Liver (tissue), 9 donors: ENCODE data around the gene ASAP2. TPM values are rescaled to one million over a fixed set of nuclear protein-coding genes. Genes with fewer than 3 reads are reported as not detected.

ENCODE experiments used
- DNase-seq: peaks from one replicate; pipeline ENCODE4 v3.0.0-alpha.2; 2017; ENCODE audit warnings: low spot score
- H3K27ac ChIP-seq, 2 donors: one replicate each; pipeline ENCODE4 v1.7.0; 2013; ENCODE audit warnings: inconsistent platforms in 2 of 2, low read length in 2 of 2, control low read depth in 1 of 2, low read depth in 1 of 2, mild to moderate bottlenecking in 1 of 2
- H3K27me3 ChIP-seq, 4 donors: one replicate each; pipeline versions ENCODE4 v1.6.1 to v1.7.0; 2013; ENCODE audit warnings: low read length in 3 of 4, inconsistent platforms in 1 of 4, mild to moderate bottlenecking in 1 of 4, moderate library complexity in 1 of 4; ENCODE audit not compliant: control insufficient read depth in 4 of 4, insufficient read depth in 4 of 4
- H3K36me3 ChIP-seq, 4 donors: one replicate each; pipeline versions ENCODE4 v1.6.1 to v1.7.0; 2013; ENCODE audit warnings: low read length in 3 of 4, mild to moderate bottlenecking in 3 of 4, low read depth in 1 of 4, moderate library complexity in 1 of 4; ENCODE audit not compliant: control insufficient read depth in 4 of 4, insufficient read depth in 3 of 4
- H3K4me1 ChIP-seq, 4 donors: one replicate each; pipeline versions ENCODE4 v1.6.1 to v1.7.0; 2013; ENCODE audit warnings: low read length in 3 of 4, mild to moderate bottlenecking in 3 of 4, moderate library complexity in 1 of 4; ENCODE audit not compliant: control insufficient read depth in 4 of 4, insufficient read depth in 4 of 4
- H3K4me3 ChIP-seq, 3 donors: one replicate each; pipeline versions ENCODE4 v1.6.1 to v1.7.0; 2013; ENCODE audit warnings: low read length in 3 of 3, control low read depth in 1 of 3, low read depth in 1 of 3, mild to moderate bottlenecking in 1 of 3
- H3K9ac ChIP-seq, 2 donors: one replicate each; pipeline ENCODE4 v1.7.0; 2013; ENCODE audit warnings: low read length in 2 of 2, mild to moderate bottlenecking in 2 of 2, moderate library complexity in 2 of 2, control low read depth in 1 of 2, low read depth in 1 of 2
- H3K9me3 ChIP-seq, 4 donors: one replicate each; pipeline versions ENCODE4 v1.6.1 to v1.7.0; 2013; ENCODE audit warnings: low read length in 3 of 4; ENCODE audit not compliant: control insufficient read depth in 4 of 4
- FOXA2 ChIP-seq: IDR thresholded peaks from 2 replicates; pipeline ENCODE4 v1.6.1; 2016; ENCODE audit warnings: antibody characterized with exemption
- GABPA ChIP-seq, 2 donors: IDR thresholded peaks in 1 of 2; conservative IDR thresholded peaks in 1 of 2; 2 replicates each; pipeline ENCODE4 v1.6.1; 2016; ENCODE audit warnings: antibody characterized with exemption in 2 of 2, mild to moderate bottlenecking in 1 of 2, moderate library complexity in 1 of 2
- NR2F2 ChIP-seq: IDR thresholded peaks from 2 replicates; pipeline ENCODE4 v1.6.1; 2016; ENCODE audit warnings: antibody characterized with exemption
- RAD21 ChIP-seq, 2 donors: IDR thresholded peaks; 2 replicates each; pipeline ENCODE4 v1.6.1; 2016; ENCODE audit warnings: antibody characterized with exemption in 2 of 2, mild to moderate bottlenecking in 2 of 2
- RXRA ChIP-seq, 2 donors: IDR thresholded peaks; 2 replicates each; pipeline ENCODE4 v1.6.1; 2017 to 2018; ENCODE audit warnings: antibody characterized with exemption in 2 of 2, mild to moderate bottlenecking in 1 of 2
- WGBS: extraction: QIAGEN DNeasy Blood & Tissue Kit; methylation state at CpG from one replicate; pipeline ENCODE4 v1.1.7; 2013; 5-methylcytosine and 5-hydroxymethylcytosine counted together
- polyA plus RNA-seq, 2 donors: library from polyadenylated mRNA; stranded (reverse) in 1 of 2; unstranded in 1 of 2; fragments of 200-250 nt in 1 of 2; fragments of >200 nt in 1 of 2; fragmentation: Nextera tagmentation in 1 of 2; extraction: Ambion mirVana in 1 of 2; gene quantifications; one replicate each; pipeline versions ENCODE4 v1.2.1 to v1.2.3, GENCODE V29; 2013 to 2015
- total RNA-seq, 2 donors: library from RNA; depleted of rRNA; stranded (reverse); fragments of >200 nt; gene quantifications; one replicate each; pipeline ENCODE4 v1.2.3, GENCODE V29; 2014
- TF ChIP-seq, protein P1 (sequence below): IDR thresholded peaks from 2 replicates; pipeline ENCODE4 v1.6.1; 2016; ENCODE audit warnings: antibody characterized with exemption
- TF ChIP-seq, protein P2 (sequence below): IDR thresholded peaks from 2 replicates; pipeline ENCODE4 v1.6.1; 2016; ENCODE audit warnings: antibody characterized with exemption
- TF ChIP-seq, protein P3 (sequence below): fragments of 150-350 bp; IDR thresholded peaks from 2 replicates; pipeline ENCODE4 v1.5.1; 2017; ENCODE audit warnings: improper control_type of control experiment, low read depth, low read length; ENCODE audit not compliant: missing input control
- donor health status: healthy.
- donor health status: healthy.
- donor health status: healthy.
- donor health status: healthy.
- donor health status: healthy.

The ASAP2 gene
- total and polyA plus RNA-seq, 4 donors = 0.36 to 5.9 (median 2.6) TPM

DNA sequence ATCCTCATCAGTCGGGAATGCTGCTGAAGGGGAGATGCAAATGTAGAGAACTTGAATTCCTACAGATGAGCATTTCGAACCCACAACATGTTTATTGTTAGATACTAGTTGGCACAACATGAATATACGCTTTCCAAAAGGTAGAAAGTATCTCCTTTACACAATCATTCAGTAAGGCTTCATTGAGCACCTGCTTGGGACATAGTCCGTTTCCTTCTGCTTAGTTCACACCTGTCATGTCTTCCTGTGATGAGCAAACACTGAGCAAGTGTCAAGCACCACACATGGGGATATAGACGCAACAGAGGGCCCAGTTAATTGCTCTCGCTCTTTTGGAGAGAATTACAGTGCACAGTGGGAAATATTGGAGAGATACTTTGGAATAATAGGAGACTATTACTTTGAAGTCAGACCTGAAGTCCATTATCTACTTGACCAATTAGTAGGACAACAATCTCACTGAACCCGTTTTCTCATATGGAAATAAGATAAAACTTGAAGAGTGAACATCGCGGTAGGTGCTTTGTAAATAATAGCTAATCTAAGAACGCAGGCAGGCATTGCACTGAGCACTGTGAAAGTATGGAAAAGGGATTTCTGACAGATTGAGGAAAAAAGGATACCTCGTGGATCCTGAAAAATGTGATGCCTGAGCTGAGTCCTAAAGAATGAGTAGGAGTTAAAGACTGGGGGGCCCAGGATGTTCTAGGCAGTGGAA is 218.0 kb downstream of the ASAP2 start:
- Histone ChIP-seq H3K4me1 (peaks cover 10 to 23% (median 17%) of the 10 kb centered on the region in 4 donors), H3K4me3 (peak overlapping the region; percentile 79 to 89 (median 83)), H3K9ac (peak overlapping the region; percentile 36 to 67), H3K27me3 (no peaks in the 10 kb centered on the region), H3K36me3 (peaks cover 0 to 3% (median under 1%) of the 10 kb centered on the region in 4 donors), H3K9me3 (no peaks in the 10 kb centered on the region), H3K27ac (no peak overlapping the region)
- TF ChIP-seq NR2F2 (no peak), GABPA (IDR thresholded peaks at IDR 0.05 in 1 of 2, conservative IDR thresholded peaks at IDR 0.05 in 1 of 2) (no peak)
- TF ChIP-seq, protein P1, sequence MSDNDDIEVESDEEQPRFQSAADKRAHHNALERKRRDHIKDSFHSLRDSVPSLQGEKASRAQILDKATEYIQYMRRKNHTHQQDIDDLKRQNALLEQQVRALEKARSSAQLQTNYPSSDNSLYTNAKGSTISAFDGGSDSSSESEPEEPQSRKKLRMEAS = no peak
- DNase-seq = no peak
- WGBS = 74% methylated on average over 11 of the region's 11 CpGs

DNA sequence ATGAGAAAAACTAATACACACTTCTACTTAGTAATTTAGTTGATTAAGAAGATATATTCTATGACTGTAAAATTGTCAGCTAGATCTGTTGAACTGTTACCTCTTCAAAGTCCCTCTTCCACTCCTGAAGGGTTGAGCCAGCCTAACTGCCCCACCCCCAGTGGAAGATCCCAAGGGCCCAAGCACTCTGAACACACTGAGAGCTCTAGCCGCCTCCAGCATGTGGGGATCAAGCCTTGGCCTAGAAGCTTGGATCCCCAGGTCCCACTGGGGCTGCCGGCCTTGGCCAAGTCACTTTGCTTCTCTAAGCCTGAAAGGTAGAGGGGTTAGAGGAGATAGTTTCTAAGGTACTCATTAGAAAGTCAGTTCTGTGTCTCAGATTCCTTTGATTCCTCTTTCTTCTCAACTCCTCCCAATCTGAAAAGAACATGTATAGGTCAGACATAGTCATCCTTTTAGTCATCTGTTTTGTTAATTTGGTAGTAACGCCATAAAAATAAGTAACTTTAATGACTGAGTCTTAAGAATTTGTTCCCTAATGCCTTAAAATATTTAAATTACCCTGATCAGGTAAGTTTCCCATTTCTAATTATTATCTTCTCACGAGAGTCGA is 222.5 kb downstream of the ASAP2 start:
- Histone ChIP-seq H3K27ac (no peak overlapping the region), H3K27me3 (no peaks in the 10 kb centered on the region), H3K9ac (no peak overlapping the region), H3K4me3 (no peak overlapping the region), H3K4me1 (peaks cover 6 to 9% (median 8%) of the 10 kb centered on the region in 4 donors), H3K36me3 (peaks cover 2 to 38% (median 26%) of the 10 kb centered on the region in 4 donors), H3K9me3 (no peaks in the 10 kb centered on the region)
- no peak for TF ChIP-seq GABPA (IDR thresholded peaks at IDR 0.05 in 1 of 2, conservative IDR thresholded peaks at IDR 0.05 in 1 of 2)
- no peak for TF ChIP-seq RXRA (IDR thresholded peaks at IDR 0.05)
- TF ChIP-seq, protein P2, sequence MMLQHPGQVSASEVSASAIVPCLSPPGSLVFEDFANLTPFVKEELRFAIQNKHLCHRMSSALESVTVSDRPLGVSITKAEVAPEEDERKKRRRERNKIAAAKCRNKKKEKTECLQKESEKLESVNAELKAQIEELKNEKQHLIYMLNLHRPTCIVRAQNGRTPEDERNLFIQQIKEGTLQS = no peak
- no peak for TF ChIP-seq FOXA2
- WGBS = 86% methylated on average over 5 of the region's 5 CpGs
- DNase-seq = no peak

DNA sequence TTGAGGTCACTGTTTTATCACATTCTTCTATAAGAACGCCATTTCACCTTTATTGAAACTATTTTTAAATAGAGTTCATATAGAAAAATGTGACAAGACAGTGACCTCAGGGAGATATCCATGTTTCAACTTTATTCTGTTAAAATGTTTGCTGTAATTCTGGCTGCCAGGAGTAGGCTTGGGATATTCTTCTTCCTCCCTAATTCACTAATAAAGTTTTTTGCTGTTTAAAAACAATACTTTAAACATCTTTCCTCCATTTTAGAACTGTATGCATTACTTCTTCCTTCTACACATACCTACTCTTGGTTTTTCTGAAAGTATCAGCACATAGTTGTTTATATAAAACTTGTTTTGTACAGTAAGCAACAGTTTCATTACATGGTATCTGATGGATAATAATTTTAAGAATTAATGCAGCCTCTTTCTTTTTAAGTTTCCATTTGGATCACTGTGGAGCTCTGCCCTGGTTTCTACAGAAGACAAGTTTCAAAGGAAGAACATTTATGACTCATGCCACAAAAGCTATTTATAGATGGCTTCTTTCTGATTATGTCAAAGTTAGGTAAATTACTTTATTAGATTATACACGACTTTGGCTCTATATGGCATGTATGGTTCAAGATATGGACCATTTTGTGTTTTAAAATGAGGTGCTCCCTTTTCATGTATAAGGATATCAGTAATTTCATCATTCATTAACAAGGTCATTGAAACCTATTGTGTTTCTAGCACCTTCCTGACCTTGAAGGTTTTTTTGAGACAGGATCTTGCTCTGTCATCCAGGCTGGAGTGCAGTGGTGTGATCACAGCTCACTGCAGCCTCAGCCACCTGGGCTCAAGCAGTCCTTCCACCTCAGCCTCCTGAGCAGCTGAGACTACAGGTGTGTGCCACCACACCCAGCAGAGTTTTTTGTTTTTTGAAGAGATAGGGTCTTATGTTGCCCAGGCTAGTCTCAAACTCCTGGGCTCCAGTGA is 224.0 kb downstream of the ASAP2 start:
- Histone ChIP-seq H3K27me3 (no peaks in the 10 kb centered on the region), H3K36me3 (peaks cover 3 to 43% (median 32%) of the 10 kb centered on the region in 4 donors), H3K4me3 (no peak overlapping the region), H3K27ac (no peak overlapping the region), H3K4me1 (no peaks in the 10 kb centered on the region), H3K9ac (no peak overlapping the region), H3K9me3 (no peaks in the 10 kb centered on the region)
- no peak for DNase-seq
- no peak for TF ChIP-seq RAD21 (IDR thresholded peaks at IDR 0.05)
- TF ChIP-seq, protein P3, sequence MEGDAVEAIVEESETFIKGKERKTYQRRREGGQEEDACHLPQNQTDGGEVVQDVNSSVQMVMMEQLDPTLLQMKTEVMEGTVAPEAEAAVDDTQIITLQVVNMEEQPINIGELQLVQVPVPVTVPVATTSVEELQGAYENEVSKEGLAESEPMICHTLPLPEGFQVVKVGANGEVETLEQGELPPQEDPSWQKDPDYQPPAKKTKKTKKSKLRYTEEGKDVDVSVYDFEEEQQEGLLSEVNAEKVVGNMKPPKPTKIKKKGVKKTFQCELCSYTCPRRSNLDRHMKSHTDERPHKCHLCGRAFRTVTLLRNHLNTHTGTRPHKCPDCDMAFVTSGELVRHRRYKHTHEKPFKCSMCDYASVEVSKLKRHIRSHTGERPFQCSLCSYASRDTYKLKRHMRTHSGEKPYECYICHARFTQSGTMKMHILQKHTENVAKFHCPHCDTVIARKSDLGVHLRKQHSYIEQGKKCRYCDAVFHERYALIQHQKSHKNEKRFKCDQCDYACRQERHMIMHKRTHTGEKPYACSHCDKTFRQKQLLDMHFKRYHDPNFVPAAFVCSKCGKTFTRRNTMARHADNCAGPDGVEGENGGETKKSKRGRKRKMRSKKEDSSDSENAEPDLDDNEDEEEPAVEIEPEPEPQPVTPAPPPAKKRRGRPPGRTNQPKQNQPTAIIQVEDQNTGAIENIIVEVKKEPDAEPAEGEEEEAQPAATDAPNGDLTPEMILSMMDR = no peak
- 83% methylated on average over 2 of the region's 2 CpGs for WGBS
